Measurements from ENCODE around the gene PDIK1L.

DNA sequence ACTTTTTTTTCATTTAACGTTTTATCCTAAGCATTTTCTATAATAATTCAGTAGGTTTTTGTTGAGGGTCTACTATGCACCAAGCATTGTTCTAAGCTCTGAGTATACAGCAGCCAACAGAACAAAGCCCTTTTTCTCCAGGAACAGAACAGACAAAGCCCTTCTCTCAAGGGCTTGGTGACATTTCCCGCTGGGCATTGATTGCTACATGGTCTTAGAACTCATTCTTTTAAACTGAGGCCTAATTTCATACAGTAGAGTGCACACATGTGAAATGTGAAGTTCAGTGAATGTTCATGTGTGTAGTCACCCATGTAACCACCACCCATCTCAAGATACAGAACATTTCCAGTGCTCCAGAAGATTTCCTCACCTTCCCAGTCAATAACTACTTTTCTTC lies 15.2 kb upstream of the PDIK1L start:
- TF ChIP-seq, protein P1, sequence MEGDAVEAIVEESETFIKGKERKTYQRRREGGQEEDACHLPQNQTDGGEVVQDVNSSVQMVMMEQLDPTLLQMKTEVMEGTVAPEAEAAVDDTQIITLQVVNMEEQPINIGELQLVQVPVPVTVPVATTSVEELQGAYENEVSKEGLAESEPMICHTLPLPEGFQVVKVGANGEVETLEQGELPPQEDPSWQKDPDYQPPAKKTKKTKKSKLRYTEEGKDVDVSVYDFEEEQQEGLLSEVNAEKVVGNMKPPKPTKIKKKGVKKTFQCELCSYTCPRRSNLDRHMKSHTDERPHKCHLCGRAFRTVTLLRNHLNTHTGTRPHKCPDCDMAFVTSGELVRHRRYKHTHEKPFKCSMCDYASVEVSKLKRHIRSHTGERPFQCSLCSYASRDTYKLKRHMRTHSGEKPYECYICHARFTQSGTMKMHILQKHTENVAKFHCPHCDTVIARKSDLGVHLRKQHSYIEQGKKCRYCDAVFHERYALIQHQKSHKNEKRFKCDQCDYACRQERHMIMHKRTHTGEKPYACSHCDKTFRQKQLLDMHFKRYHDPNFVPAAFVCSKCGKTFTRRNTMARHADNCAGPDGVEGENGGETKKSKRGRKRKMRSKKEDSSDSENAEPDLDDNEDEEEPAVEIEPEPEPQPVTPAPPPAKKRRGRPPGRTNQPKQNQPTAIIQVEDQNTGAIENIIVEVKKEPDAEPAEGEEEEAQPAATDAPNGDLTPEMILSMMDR (IDR thresholded peaks at IDR 0.05; ENCODE audit: insufficient read depth, low read depth, low read length): no peak
- no peak for TF ChIP-seq EZH2 (IDR thresholded peaks at IDR 0.05; ENCODE audit: insufficient read depth, low read length)
